Left lung (tissue), 10 donors: ENCODE data around the gene CNNM3. TPM values are rescaled to one million over a fixed set of nuclear protein-coding genes. Genes with fewer than 3 reads are reported as not detected.
A peak's percentile ranks its signal among the peaks of the same experiment; 100 is the strongest.

Source experiments
- ATAC-seq: fragments of 200-7000 bp; cut with Tn5 transposase; one replicate; pipeline ENCODE4 v1.9.1; 2020; ENCODE audit warnings: moderate library complexity
- DNase-seq, 4 donors: peaks; one replicate each; pipeline ENCODE4 v3.0.0-alpha.2; 2013 to 2020
- H3K27ac ChIP-seq, 2 donors: fragments of 200-600 bp; sonication (generic) in 1 of 2; one replicate each; pipeline versions ENCODE4 v1.5.0 to v1.8.0; 2020 to 2021
- H3K27me3 ChIP-seq, 2 donors: fragments of 200-600 bp; sonication (generic) in 1 of 2; one replicate each; pipeline versions ENCODE4 v1.5.0 to v1.8.0; 2020 to 2021
- H3K36me3 ChIP-seq, 2 donors: fragments of 200-600 bp; sonication (generic) in 1 of 2; one replicate each; pipeline versions ENCODE4 v1.5.0 to v1.8.0; 2020 to 2021
- H3K4me1 ChIP-seq, 2 donors: fragments of 200-600 bp; one replicate each; pipeline ENCODE4 v1.8.0; 2021
- H3K4me3 ChIP-seq, 2 donors: fragments of 200-600 bp; sonication (generic) in 1 of 2; one replicate each; pipeline versions ENCODE4 v1.5.0 to v1.8.0; 2020 to 2021; ENCODE audit warnings: mild to moderate bottlenecking in 1 of 2
- H3K9me3 ChIP-seq, 2 donors: fragments of 200-600 bp; sonication (generic) in 1 of 2; one replicate each; pipeline versions ENCODE4 v1.5.0 to v1.8.0; 2020 to 2021
- intact Hi-C, 2 donors: fragments of 100-400 bp; cut with DNase I; formaldehyde crosslinking; loops; one replicate each; pipeline versions ENCODE4 v1.11.2 to v1.14.2; 2022
- polyA plus RNA-seq, 6 donors: library from polyadenylated mRNA; unstranded; fragments of 120-200 nt; gene quantifications; one replicate each; pipeline ENCODE4 v1.2.1, GENCODE V29; 2013; ENCODE audit not compliant: insufficient read length in 6 of 6
- total RNA-seq, 2 donors: library from RNA; stranded (reverse); fragmentation: NEBNext Ultra II Directional; extraction: Animal tissue kit (Norgen Biotek cat#: 25700); gene quantifications; one replicate each; pipeline ENCODE4 v1.2.1, GENCODE V29; 2021
- TF ChIP-seq, protein P1 (sequence below), 2 donors: fragments of 200-600 bp; sonication (generic) in 1 of 2; IDR thresholded peaks; one replicate each; pipeline versions ENCODE4 v1.5.0 to v1.8.0; 2021; ENCODE audit warnings: antibody characterized with exemption in 2 of 2
- donor health status: DM: no; HTN: yes; CAD: no.
- donor health status: DM: no; HTN: no; CAD: no.

The CNNM3 gene
- total and polyA plus RNA-seq, 8 donors = 24.8 to 37.9 (median 32.2) TPM

- ATAC-seq = peak; percentile 95
- H3K9me3 ChIP-seq = no peaks in the 10 kb centered on the region
Measured at GRCh38 chr2:96857667-96858372, 41.8 kb downstream of the CNNM3 start, which contains the start of gene ANKRD39. ANKRD39 (minus strand) TSS chr2:96858016; CDS start chr2:96857987, 29 bp downstream.

DNA sequence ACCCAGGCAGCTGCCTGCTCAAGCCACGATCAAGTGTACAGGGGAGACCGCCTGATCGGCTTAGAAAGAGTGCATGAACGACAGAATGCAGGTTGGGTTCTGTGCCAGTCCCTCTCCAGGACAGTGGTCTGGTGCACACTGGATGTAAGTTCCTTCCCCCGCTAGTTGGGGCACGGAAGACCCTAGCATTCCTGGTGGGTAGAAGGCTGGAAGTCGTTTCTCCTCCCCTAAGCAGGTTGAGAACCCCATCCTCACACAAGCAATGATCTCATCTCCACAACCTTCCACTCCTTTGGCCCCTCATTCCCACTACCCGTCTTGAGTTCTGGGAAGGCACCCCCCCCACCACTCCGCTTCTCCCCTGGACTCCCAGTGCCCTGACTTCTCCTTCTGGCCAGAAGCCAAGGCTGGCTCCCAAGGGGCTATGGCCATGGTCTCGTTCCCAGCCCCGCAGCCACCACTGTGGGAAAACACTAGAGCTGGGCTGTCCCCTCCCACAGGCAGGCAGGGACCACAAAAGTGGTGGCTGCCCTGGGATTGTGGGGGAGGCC, 43.1 kb downstream of the CNNM3 start:
- TF ChIP-seq, protein P1, sequence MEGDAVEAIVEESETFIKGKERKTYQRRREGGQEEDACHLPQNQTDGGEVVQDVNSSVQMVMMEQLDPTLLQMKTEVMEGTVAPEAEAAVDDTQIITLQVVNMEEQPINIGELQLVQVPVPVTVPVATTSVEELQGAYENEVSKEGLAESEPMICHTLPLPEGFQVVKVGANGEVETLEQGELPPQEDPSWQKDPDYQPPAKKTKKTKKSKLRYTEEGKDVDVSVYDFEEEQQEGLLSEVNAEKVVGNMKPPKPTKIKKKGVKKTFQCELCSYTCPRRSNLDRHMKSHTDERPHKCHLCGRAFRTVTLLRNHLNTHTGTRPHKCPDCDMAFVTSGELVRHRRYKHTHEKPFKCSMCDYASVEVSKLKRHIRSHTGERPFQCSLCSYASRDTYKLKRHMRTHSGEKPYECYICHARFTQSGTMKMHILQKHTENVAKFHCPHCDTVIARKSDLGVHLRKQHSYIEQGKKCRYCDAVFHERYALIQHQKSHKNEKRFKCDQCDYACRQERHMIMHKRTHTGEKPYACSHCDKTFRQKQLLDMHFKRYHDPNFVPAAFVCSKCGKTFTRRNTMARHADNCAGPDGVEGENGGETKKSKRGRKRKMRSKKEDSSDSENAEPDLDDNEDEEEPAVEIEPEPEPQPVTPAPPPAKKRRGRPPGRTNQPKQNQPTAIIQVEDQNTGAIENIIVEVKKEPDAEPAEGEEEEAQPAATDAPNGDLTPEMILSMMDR (IDR thresholded peaks at IDR 0.05) = no peak
- ATAC-seq (no peak), DNase-seq (peak in 1 of 4 donors; percentile 67)
- H3K4me1 ChIP-seq = peaks cover 12 to 57% of the 10 kb centered on the region in 2 donors
- peak overlapping the region in 1 of 2 donors; percentile 86 for H3K4me3 ChIP-seq
- no peaks in the 10 kb centered on the region for H3K9me3 ChIP-seq
- peaks cover 0 to 7% of the 10 kb centered on the region in 2 donors for H3K27me3 ChIP-seq
- peak overlapping the region in 1 of 2 donors; percentile 86 for H3K27ac ChIP-seq
- H3K36me3 ChIP-seq = peaks cover 0 to 39% of the 10 kb centered on the region in 2 donors
- intact Hi-C loops = no loop called here

More at GRCh38 chr2:96857667-96858372, 41.8 kb downstream of the CNNM3 start, which contains the start of gene ANKRD39:
- H3K27me3 ChIP-seq = peaks cover 0 to 7% of the 10 kb centered on the region in 2 donors
- peaks cover 12 to 47% of the 10 kb centered on the region in 2 donors for H3K4me1 ChIP-seq
- H3K4me3 ChIP-seq = peak within 1 kb of the TSS; percentile 86 to 93
- H3K36me3 ChIP-seq = peaks cover 0 to 40% of the 10 kb centered on the region in 2 donors
- TF ChIP-seq, protein P1 (IDR thresholded peaks at IDR 0.05) = peak; percentile 76 to 93
- DNase-seq = peak; percentile 97 to 99 (median 98)
- H3K27ac ChIP-seq = peak within 1 kb of the TSS; percentile 78 to 86
- intact Hi-C loops = no loop called here

DNA sequence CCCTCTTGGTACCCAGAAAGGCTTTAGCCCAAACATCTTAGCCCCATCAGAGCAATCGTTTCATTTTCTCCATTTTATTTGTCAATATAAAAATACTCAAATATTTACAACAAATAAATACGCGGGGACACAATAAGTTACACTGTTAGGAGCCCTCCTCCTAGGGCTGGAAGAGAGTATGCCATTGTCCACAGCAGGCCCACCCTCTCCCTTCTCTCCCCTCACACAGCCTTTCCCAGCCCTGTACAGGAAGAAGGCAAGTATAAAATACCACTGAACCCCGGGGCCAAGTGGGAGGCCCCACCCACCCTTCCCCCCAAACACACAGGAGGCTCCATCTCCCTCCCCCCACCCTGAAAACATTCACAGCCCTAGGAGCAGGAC, 43.6 kb downstream of the CNNM3 start:
- peaks cover 12 to 58% of the 10 kb centered on the region in 2 donors for H3K4me1 ChIP-seq
- H3K9me3 ChIP-seq = no peaks in the 10 kb centered on the region
- TF ChIP-seq, protein P1 (IDR thresholded peaks at IDR 0.05) = no peak
- ATAC-seq (no peak), DNase-seq (no peak)
- no peak overlapping the region for H3K4me3 ChIP-seq
- H3K27me3 ChIP-seq = peaks cover 0 to 7% of the 10 kb centered on the region in 2 donors
- intact Hi-C loops = loop anchor here in 1 of 2 donors (5.0 kb wide), 1 partner anchor 93 kb away; no protein-coding TSS in a partner anchor
- H3K36me3 ChIP-seq = peaks cover 0 to 43% of the 10 kb centered on the region in 2 donors
- H3K27ac ChIP-seq = no peak overlapping the region

DNA sequence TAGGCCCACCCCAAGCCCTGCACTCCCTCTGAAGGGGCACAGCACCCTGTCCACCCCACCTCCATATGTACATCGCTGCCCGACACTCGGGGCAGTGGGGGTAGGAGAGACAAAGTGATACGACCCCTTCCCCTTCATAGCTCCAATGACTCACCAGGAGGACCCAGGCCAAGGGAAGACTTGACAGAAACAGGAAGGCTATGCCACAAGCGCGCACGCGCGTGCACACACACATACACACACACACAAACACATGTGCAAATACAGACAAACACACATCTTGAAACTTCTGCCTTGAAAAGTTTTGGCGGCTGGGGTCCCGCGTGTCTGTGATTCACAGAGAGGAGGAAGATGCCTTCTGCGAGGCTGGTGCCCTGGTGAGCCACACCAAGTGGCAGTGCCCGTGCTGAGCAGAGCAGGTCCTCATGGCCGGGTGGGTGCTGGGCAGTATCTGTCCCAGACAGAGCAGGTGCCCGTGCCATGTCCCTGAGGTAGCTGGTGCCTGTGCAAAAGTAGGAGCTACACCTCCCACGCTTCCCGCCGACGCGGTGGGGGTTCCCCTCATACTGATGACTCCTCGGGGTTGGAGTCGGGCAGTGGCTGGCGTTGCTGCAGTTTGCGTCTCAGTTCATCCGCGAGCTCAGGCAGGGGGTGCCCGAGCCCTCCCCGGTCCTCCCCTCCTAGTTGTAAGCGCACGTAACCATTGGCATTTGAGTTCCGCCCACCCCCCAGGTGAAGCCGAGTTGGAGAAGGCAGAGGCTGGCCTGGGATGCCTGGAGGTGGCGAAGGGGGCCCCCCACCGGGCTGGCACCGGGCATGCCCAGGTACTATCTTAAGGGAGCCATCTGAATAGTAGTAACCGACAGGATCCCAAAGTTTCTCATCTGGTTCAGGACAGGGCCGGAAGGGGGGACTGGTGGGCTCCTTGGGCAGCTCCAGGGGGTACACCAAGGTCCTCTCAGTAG, 44.3 kb downstream of the CNNM3 start:
- H3K4me3 ChIP-seq = no peak overlapping the region
- peaks cover 0 to 50% of the 10 kb centered on the region in 2 donors for H3K36me3 ChIP-seq
- H3K9me3 ChIP-seq = no peaks in the 10 kb centered on the region
- H3K27ac ChIP-seq = no peak overlapping the region
- DNase-seq (peak in 1 of 4 donors; percentile 61), ATAC-seq (no peak)
- TF ChIP-seq, protein P1 (IDR thresholded peaks at IDR 0.05) = no peak
- H3K27me3 ChIP-seq = peaks cover 0 to 7% of the 10 kb centered on the region in 2 donors
- peaks cover 12 to 62% of the 10 kb centered on the region in 2 donors for H3K4me1 ChIP-seq
- intact Hi-C loops = loop anchor here in 1 of 2 donors (5.0 kb wide), 1 partner anchor 92 kb away; no protein-coding TSS in a partner anchor
